Airway epithelial cell (primary cell): ENCODE results near the gene PCDHB10. TPM values are rescaled to one million over a fixed set of nuclear protein-coding genes. Genes with fewer than 3 reads are reported as not detected.

Experiments used
- total RNA-seq: library from RNA; depleted of rRNA; stranded (reverse); fragments of >200 nt; gene quantifications from 2 replicates; pipeline ENCODE4 v1.2.3, GENCODE V29; 2015

PCDHB10 gene
- 0.05 and 0.21 TPM in 2 replicates for total RNA-seq

GRCh38 chr5:141192110-141192725 lies at the start of gene PCDHB10:
Gene PCDHB10, plus strand, starts transcription at chr5:141192353. Its CDS starts 200 bp downstream, at chr5:141192553.

DNA sequence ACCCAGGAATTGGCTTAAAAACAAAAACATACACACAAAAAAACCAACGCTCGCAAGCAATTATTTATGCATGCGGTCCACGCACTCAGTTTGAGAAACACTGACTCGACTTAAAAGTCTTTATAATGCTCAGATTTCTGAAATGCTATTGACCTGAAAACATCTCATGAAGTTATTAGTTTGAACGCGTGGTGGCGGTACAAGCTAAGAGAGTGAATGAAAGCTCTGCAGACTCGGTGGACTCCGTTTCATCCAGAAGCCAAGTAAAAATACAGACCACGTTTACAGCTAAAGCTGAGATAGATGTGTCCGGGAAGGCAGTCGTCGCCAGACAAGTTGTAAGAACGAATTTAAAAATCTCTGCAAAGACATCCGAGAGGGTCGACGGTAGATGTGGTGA lies 42.3 kb upstream of the PCDHB10 start, which contains the start of gene PCDHB6:
PCDHB6 (plus strand) TSS at position 246 of the 400 bp plus-strand sequence. CDS start 201 bp downstream, outside the sequence.

GRCh38 chr5:141172381-141173204 lies 19.6 kb upstream of the PCDHB10 start, which contains the start of gene PCDHB7:
Gene PCDHB7, plus strand, starts transcription at chr5:141172644. Its CDS starts 192 bp downstream, at chr5:141172836.

GRCh38 chr5:141177577-141178191 lies 14.5 kb upstream of the PCDHB10 start, which contains the start of gene PCDHB8:
Gene PCDHB8, plus strand, starts transcription at chr5:141177790. Its CDS starts 245 bp downstream, at chr5:141178035.

GRCh38 chr5:141182248-141182647 lies 9.9 kb upstream of the PCDHB10 start, which contains the start of gene PCDHB16:
Gene PCDHB16, plus strand, starts transcription at chr5:141182387. Its CDS starts 173 bp downstream, at chr5:141182560.

DNA sequence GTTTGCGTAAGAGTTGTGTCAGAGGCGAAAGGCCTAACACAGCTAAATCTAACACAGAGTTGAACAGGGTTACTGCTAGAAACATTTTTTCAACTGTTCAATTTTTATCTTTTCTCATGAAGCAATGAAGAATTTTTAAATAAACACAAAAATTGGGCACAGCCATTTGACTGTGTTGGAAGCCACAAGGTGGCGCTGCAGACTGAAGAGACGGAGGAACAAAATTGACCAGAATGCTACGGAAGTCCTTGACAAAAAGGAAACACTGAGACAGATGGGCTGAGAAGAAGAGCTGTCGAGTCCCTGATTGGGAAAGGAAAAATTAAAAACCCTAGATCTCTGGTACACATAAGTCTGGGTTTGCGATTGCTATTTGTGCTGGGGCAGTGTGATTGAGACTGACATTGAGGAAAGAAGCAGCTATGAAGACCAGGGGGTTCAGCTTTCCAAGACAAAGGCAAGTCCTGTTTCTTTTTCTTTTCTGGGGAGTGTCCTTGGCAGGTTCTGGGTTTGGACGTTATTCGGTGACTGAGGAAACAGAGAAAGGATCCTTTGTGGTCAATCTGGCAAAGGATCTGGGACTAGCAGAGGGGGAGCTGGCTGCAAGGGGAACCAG lies 5.1 kb upstream of the PCDHB10 start, which contains the start of gene PCDHB9:
PCDHB9 (plus strand) TSS at position 265 of the 616 bp plus-strand sequence; CDS start at position 423, 158 bp downstream.

GRCh38 chr5:141199359-141200235 lies 7.4 kb downstream of the PCDHB10 start, which contains the start of gene PCDHB11:
Gene PCDHB11, plus strand, starts transcription at chr5:141199627. Its CDS starts 148 bp downstream, at chr5:141199775.

GRCh38 chr5:141208478-141208877 lies 16.3 kb downstream of the PCDHB10 start, which contains the start of gene PCDHB12:
Gene PCDHB12, plus strand, starts transcription at chr5:141208719. Its CDS starts 189 bp downstream, at chr5:141208908.

DNA sequence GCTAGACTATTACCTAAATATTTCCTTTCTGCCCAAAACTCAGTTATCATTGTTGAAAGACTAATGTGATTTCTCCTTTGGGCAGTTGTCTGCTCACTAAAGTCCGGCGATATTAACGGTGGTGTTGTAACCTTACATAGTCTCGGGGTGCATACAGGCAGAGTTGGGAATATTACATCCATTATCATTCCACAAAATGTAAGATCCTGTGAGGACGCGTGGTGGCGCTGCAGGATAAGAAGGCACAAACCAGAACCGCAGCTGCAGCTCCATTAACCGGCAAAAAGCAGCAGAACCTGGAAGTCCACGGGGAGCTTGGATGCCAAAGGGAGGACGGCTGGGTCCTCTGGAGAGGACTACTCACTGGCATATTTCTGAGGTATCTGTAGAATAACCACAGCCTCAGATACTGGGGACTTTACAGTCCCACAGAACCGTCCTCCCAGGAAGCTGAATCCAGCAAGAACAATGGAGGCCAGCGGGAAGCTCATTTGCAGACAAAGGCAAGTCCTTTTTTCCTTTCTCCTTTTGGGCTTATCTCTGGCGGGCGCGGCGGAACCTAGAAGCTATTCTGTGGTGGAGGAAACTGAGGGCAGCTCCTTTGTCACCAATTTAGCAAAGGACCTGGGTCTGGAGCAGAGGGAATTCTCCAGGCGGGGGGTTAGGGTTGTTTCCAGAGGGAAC lies 21.6 kb downstream of the PCDHB10 start, which contains the start of gene PCDHB13:
PCDHB13 (plus strand) TSS at position 264 of the 684 bp plus-strand sequence; CDS start at position 469, 205 bp downstream.

GRCh38 chr5:141223112-141223783 lies 31.1 kb downstream of the PCDHB10 start, which contains the start of gene PCDHB14:
Gene PCDHB14, plus strand, starts transcription at chr5:141223343. Its CDS starts 163 bp downstream, at chr5:141223506.

Other genes with a start within 250 kb of the PCDHB10 start
- 0.42 and 1.1 TPM in 2 replicates for gene PCDHAC2, start 225.9 kb upstream of the PCDHB10 start, total RNA-seq
- gene PCDHB1, start 141.0 kb upstream of the PCDHB10 start, total RNA-seq, result not detected in 2 replicates
- gene PCDHB2, start 97.7 kb upstream of the PCDHB10 start, total RNA-seq, result 0.14 TPM in 1 of 2 replicates, not detected in the other
- 0.05 TPM in 1 of 2 replicates, not detected in the other for gene PCDHB3, start 91.9 kb upstream of the PCDHB10 start, total RNA-seq
- gene PCDHB4, start 70.5 kb upstream of the PCDHB10 start, total RNA-seq, result not detected in 2 replicates
- 0.63 TPM in 1 of 2 replicates, not detected in the other for gene PCDHB5, start 57.1 kb upstream of the PCDHB10 start, total RNA-seq
- gene PCDHB6, start 42.3 kb upstream of the PCDHB10 start, total RNA-seq, result 0.14 TPM in 1 of 2 replicates, not detected in the other
- not detected in 2 replicates for gene PCDHB7, start 19.7 kb upstream of the PCDHB10 start, total RNA-seq
- 0.07 TPM in 1 of 2 replicates, not detected in the other for gene PCDHB8, start 14.6 kb upstream of the PCDHB10 start, total RNA-seq
- gene PCDHB16, start 10.0 kb upstream of the PCDHB10 start, total RNA-seq, result 0.07 and 0.14 TPM in 2 replicates
- gene PCDHB9, start 5.2 kb upstream of the PCDHB10 start, total RNA-seq, result 0.07 TPM in 1 of 2 replicates, not detected in the other
- gene PCDHB11, start 7.3 kb downstream of the PCDHB10 start, total RNA-seq, result 0.09 TPM in 1 of 2 replicates, not detected in the other
- gene PCDHB12, start 16.4 kb downstream of the PCDHB10 start, total RNA-seq, result 0.05 and 0.07 TPM in 2 replicates
- gene PCDHB13, start 21.6 kb downstream of the PCDHB10 start, total RNA-seq, result 0.09 and 0.14 TPM in 2 replicates
- gene PCDHB14, start 31.0 kb downstream of the PCDHB10 start, total RNA-seq, result 0.21 and 0.65 TPM in 2 replicates
- gene PCDHB15, start 53.0 kb downstream of the PCDHB10 start, total RNA-seq, result 0.07 and 0.28 TPM in 2 replicates
- not detected in 2 replicates for gene SLC25A2, start 111.7 kb downstream of the PCDHB10 start, total RNA-seq
- gene TAF7, start 128.4 kb downstream of the PCDHB10 start, total RNA-seq, result 28.8 and 30.0 TPM in 2 replicates
- gene PCDHGA1, start 138.2 kb downstream of the PCDHB10 start, total RNA-seq, result 0.28 TPM in 1 of 2 replicates, not detected in the other
- gene PCDHGA2, start 146.4 kb downstream of the PCDHB10 start, total RNA-seq, result 0.42 and 0.79 TPM in 2 replicates
- gene PCDHGA3, start 151.5 kb downstream of the PCDHB10 start, total RNA-seq, result 0.14 and 0.21 TPM in 2 replicates
- 0.07 TPM in 1 of 2 replicates, not detected in the other for gene PCDHGB1, start 157.7 kb downstream of the PCDHB10 start, total RNA-seq
- gene PCDHGA4, start 162.7 kb downstream of the PCDHB10 start, total RNA-seq, result 0.23 and 0.63 TPM in 2 replicates
- 0.42 TPM in 1 of 2 replicates, not detected in the other for gene PCDHGB2, start 167.6 kb downstream of the PCDHB10 start, total RNA-seq
- gene PCDHGA5, start 171.8 kb downstream of the PCDHB10 start, total RNA-seq, result 0.05 and 0.07 TPM in 2 replicates
- gene PCDHGB3, start 177.9 kb downstream of the PCDHB10 start, total RNA-seq, result 0.35 and 0.46 TPM in 2 replicates
- gene PCDHGA6, start 181.5 kb downstream of the PCDHB10 start, total RNA-seq, result 0.37 and 0.63 TPM in 2 replicates
- 0.92 and 1.2 TPM in 2 replicates for gene PCDHGA7, start 190.4 kb downstream of the PCDHB10 start, total RNA-seq
- 2.2 and 3.0 TPM in 2 replicates for gene PCDHGB4, start 195.3 kb downstream of the PCDHB10 start, total RNA-seq
- gene PCDHGA8, start 200.3 kb downstream of the PCDHB10 start, total RNA-seq, result 0.35 and 0.51 TPM in 2 replicates
- 6.1 and 7.2 TPM in 2 replicates for gene PCDHGB5, start 205.6 kb downstream of the PCDHB10 start, total RNA-seq
- 1.2 and 1.8 TPM in 2 replicates for gene PCDHGA9, start 210.4 kb downstream of the PCDHB10 start, total RNA-seq
- gene PCDHGB6, start 215.7 kb downstream of the PCDHB10 start, total RNA-seq, result 1.1 and 1.5 TPM in 2 replicates
- 4.7 and 6.2 TPM in 2 replicates for gene PCDHGA10, start 220.6 kb downstream of the PCDHB10 start, total RNA-seq
- gene PCDHGB7, start 225.3 kb downstream of the PCDHB10 start, total RNA-seq, result 3.2 and 4.1 TPM in 2 replicates
- 3.3 and 5.2 TPM in 2 replicates for gene PCDHGA11, start 228.7 kb downstream of the PCDHB10 start, total RNA-seq
- gene PCDHGA12, start 238.2 kb downstream of the PCDHB10 start, total RNA-seq, result 4.7 and 5.6 TPM in 2 replicates